Measurements from ENCODE around the gene URM1.

DNA sequence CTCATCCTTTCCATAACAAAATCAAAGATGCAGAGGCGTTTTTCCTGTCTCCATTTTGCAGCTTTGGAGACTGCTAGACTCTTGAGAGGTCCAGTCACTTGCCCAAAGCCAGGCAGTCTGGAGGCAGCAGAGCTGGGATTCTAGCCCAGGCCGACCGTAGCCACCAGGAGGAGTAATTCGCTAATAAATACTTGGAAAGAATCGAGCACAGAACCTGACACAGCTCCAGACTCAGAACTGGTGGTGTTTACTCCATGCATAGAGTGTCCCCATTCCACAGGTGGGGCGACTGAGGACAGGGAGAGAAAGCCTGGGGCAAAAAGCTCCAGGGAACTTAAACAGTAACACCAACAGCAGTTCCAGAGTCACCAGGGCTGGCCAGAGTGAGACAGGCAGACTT, 38.8 kb downstream of the URM1 start:
- TF ChIP-seq POLR2A (IDR thresholded peaks at IDR 0.05): no peak
- TF ChIP-seq, protein P1, sequence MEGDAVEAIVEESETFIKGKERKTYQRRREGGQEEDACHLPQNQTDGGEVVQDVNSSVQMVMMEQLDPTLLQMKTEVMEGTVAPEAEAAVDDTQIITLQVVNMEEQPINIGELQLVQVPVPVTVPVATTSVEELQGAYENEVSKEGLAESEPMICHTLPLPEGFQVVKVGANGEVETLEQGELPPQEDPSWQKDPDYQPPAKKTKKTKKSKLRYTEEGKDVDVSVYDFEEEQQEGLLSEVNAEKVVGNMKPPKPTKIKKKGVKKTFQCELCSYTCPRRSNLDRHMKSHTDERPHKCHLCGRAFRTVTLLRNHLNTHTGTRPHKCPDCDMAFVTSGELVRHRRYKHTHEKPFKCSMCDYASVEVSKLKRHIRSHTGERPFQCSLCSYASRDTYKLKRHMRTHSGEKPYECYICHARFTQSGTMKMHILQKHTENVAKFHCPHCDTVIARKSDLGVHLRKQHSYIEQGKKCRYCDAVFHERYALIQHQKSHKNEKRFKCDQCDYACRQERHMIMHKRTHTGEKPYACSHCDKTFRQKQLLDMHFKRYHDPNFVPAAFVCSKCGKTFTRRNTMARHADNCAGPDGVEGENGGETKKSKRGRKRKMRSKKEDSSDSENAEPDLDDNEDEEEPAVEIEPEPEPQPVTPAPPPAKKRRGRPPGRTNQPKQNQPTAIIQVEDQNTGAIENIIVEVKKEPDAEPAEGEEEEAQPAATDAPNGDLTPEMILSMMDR (IDR thresholded peaks at IDR 0.05): peak in 3 of 4 donors; percentile 4 to 11 (median 4)
